Panc1 (cell line): ENCODE results near the gene FAM216A. TPM values are rescaled to one million over a fixed set of nuclear protein-coding genes. Genes with fewer than 3 reads are reported as not detected.
"Not testable (repeated sequence)": the region's sequence is repeated elsewhere in the genome, so short reads cannot be mapped to it uniquely, and the experiment has no call there.

Source experiments
- ATAC-seq: fragments of 200-7000 bp; cut with Tn5 transposase; 2 replicates; pipeline ENCODE4 v1.9.1; 2020; ENCODE audit warnings: mild to moderate bottlenecking, moderate library complexity
- BruUV-seq: library from RNA; stranded (reverse); fragments of 400-500 nt; replicated peaks from 2 replicates; lab custom pipeline; 2021; lab: Mats Ljungman, UMichigan
- CTCF ChIA-PET: fragments of 300-600 bp; sonication (Branson Sonifier 250); formaldehyde crosslinking; loops from one replicate; lab custom pipeline; 2022; ENCODE audit warnings: antibody characterized with exemption; lab: Charles Lee
- POLR2A ChIA-PET: fragments of 300-600 bp; sonication (Branson Sonifier 250); formaldehyde crosslinking; loops from one replicate; lab custom pipeline; 2022; ENCODE audit warnings: antibody characterized with exemption; lab: Charles Lee
- DNase-seq: peaks from one replicate; pipeline ENCODE4 v3.0.0-alpha.2; 2010; ENCODE audit warnings: low read depth, low spot score
- H3K27ac ChIP-seq: 2 replicates; pipeline ENCODE4 v1.5.1; 2011; ENCODE audit warnings: mild to moderate bottlenecking, low read length, inconsistent platforms
- H3K27me3 ChIP-seq: fragments of 200-500 bp; sonication (Bioruptor generic); 2 replicates; pipeline ENCODE4 v1.6.0; 2014; ENCODE audit warnings: low read length, inconsistent platforms; ENCODE audit not compliant: control insufficient read depth, insufficient read depth
- H3K36me3 ChIP-seq: fragments of 200-500 bp; sonication (Bioruptor generic); 2 replicates; pipeline ENCODE4 v1.5.1; 2014; ENCODE audit warnings: inconsistent platforms, mild to moderate bottlenecking, low read length, moderate library complexity; ENCODE audit not compliant: control insufficient read depth, insufficient read depth
- H3K4me1 ChIP-seq: 2 replicates; pipeline ENCODE4 v1.5.1; 2011; ENCODE audit warnings: inconsistent platforms, mild to moderate bottlenecking, low read length, moderate library complexity; ENCODE audit not compliant: control insufficient read depth, insufficient read depth
- H3K4me3 ChIP-seq, 2 experiments: 2 replicates each; pipeline ENCODE4 v1.5.1; 2011 to 2012; ENCODE audit warnings: low read depth in 2 of 2, low read length in 2 of 2, mild to moderate bottlenecking in 2 of 2, inconsistent platforms in 1 of 2, moderate library complexity in 1 of 2
- H3K9me3 ChIP-seq: fragments of 200-500 bp; sonication (Bioruptor generic); 2 replicates; pipeline ENCODE4 v1.5.1; 2014; ENCODE audit warnings: low read depth, mild to moderate bottlenecking, inconsistent platforms, low read length, moderate library complexity; ENCODE audit not compliant: control insufficient read depth, insufficient read depth
- POLR2AphosphoS5 ChIP-seq: IDR thresholded peaks from 2 replicates; pipeline ENCODE4 v1.6.1; 2012; ENCODE audit warnings: mild to moderate bottlenecking, low read depth, low read length, moderate library complexity
- REST ChIP-seq, 2 experiments: IDR thresholded peaks; 2 replicates each; pipeline ENCODE4 v1.6.1; 2011 to 2012; ENCODE audit warnings: low read depth in 2 of 2, control low read depth in 1 of 2, low read length in 1 of 2, mild to moderate bottlenecking in 1 of 2, moderate library complexity in 1 of 2; ENCODE audit not compliant: insufficient read depth in 1 of 2
- SIN3A ChIP-seq: IDR thresholded peaks from 2 replicates; pipeline ENCODE4 v1.6.1; 2012; ENCODE audit warnings: low read depth, mild to moderate bottlenecking, low read length, moderate library complexity, borderline replicate concordance; ENCODE audit not compliant: insufficient read depth
- TCF7L2 ChIP-seq: IDR thresholded peaks from 2 replicates; pipeline ENCODE4 v1.6.1; 2011; ENCODE audit warnings: mild to moderate bottlenecking, low read depth, low read length, inconsistent platforms
- in situ Hi-C: cut with HindIII; loops from 2 replicates; pipeline ENCODE4 v1.10.0; 2016; ENCODE audit warnings: low sequenced_read_pairs, low pct_unique_long_range_greater_than_20kb
- intact Hi-C: fragments of 100-400 bp; cut with micrococcal nuclease; formaldehyde crosslinking; loops from one replicate; pipeline ENCODE4 v1.10.0; 2022; ENCODE audit not compliant: unreplicated experiment
- total RNA-seq: library from RNA; stranded (reverse); gene quantifications from one replicate; pipeline ENCODE4 v1.2.1, GENCODE V29; 2021; ENCODE audit not compliant: unreplicated experiment
- TF ChIP-seq, protein P1 (sequence below): fragments of 450-650 bp; IDR thresholded peaks from 2 replicates; pipeline ENCODE4 v1.5.1; 2017; ENCODE audit warnings: mild to moderate bottlenecking

Gene FAM216A
- total RNA-seq, 1 experiment from 2014 or later = 22.3 TPM

- Histone ChIP-seq H3K27me3 (no peaks in the 10 kb centered on the region), H3K27ac (no peak overlapping the region), H3K4me1 (no peaks in the 10 kb centered on the region), H3K9me3 (no peaks in the 10 kb centered on the region), H3K36me3 (no peaks in the 10 kb centered on the region), H3K4me3 (no peak overlapping the region)
- TF ChIP-seq, protein P1, sequence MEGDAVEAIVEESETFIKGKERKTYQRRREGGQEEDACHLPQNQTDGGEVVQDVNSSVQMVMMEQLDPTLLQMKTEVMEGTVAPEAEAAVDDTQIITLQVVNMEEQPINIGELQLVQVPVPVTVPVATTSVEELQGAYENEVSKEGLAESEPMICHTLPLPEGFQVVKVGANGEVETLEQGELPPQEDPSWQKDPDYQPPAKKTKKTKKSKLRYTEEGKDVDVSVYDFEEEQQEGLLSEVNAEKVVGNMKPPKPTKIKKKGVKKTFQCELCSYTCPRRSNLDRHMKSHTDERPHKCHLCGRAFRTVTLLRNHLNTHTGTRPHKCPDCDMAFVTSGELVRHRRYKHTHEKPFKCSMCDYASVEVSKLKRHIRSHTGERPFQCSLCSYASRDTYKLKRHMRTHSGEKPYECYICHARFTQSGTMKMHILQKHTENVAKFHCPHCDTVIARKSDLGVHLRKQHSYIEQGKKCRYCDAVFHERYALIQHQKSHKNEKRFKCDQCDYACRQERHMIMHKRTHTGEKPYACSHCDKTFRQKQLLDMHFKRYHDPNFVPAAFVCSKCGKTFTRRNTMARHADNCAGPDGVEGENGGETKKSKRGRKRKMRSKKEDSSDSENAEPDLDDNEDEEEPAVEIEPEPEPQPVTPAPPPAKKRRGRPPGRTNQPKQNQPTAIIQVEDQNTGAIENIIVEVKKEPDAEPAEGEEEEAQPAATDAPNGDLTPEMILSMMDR = no peak
- POLR2A ChIA-PET = interaction anchor here (0.6 kb wide), 1 partner anchor 107 kb away, joined by 6 read pairs; no protein-coding TSS in a partner anchor
- ATAC-seq (no peak), DNase-seq (no peak)
- in situ Hi-C loops = no loop called here
- CTCF ChIA-PET = interaction anchor here (0.6 kb wide), 1 partner anchor 46 kb away, joined by 3 read pairs; the partner anchor contains the start of gene GPN3
- intact Hi-C loops = loop anchor here (5.0 kb wide), 1 partner anchor 88 kb away; no protein-coding TSS in a partner anchor
- no TSS peak for BruUV-seq
These were observed 45.7 kb downstream of the FAM216A start for GRCh38 chr12:110514363-110514762.

GRCh38 chr12:110516995-110517394 lies 48.4 kb downstream of the FAM216A start:
- in situ Hi-C loops = no loop called here
- no peak overlapping the region for H3K4me3 ChIP-seq
- ChIA-PET CTCF (no interaction called here), POLR2A (no interaction called here)
- no peaks in the 10 kb centered on the region for H3K36me3 ChIP-seq
- DNase-seq (no peak), ATAC-seq (no peak)
- no peaks in the 10 kb centered on the region for H3K4me1 ChIP-seq
- no TSS peak for BruUV-seq
- no peak overlapping the region for H3K27ac ChIP-seq
- intact Hi-C loops = no loop called here
- H3K27me3 ChIP-seq = no peaks in the 10 kb centered on the region
- no peaks in the 10 kb centered on the region for H3K9me3 ChIP-seq
- TF ChIP-seq REST (IDR thresholded peaks at IDR 0.05; ENCODE audit: insufficient read depth in 1 of 2, low read depth in 2 of 2, low read length in 1 of 2) = no peak
- no peak for TF ChIP-seq SIN3A
- TF ChIP-seq, protein P1 = no peak
- TF ChIP-seq POLR2AphosphoS5 = no peak
- no peak for TF ChIP-seq TCF7L2

GRCh38 chr12:110518014-110518413 lies 49.4 kb downstream of the FAM216A start:
- ATAC-seq, H3K27ac ChIP-seq, BruUV-seq, H3K4me3 ChIP-seq, CTCF ChIA-PET, in situ Hi-C loops, H3K36me3 ChIP-seq, H3K4me1 ChIP-seq, DNase-seq, intact Hi-C loops, POLR2A ChIA-PET, H3K27me3 ChIP-seq, H3K9me3 ChIP-seq: not testable (repeated sequence)

DNA sequence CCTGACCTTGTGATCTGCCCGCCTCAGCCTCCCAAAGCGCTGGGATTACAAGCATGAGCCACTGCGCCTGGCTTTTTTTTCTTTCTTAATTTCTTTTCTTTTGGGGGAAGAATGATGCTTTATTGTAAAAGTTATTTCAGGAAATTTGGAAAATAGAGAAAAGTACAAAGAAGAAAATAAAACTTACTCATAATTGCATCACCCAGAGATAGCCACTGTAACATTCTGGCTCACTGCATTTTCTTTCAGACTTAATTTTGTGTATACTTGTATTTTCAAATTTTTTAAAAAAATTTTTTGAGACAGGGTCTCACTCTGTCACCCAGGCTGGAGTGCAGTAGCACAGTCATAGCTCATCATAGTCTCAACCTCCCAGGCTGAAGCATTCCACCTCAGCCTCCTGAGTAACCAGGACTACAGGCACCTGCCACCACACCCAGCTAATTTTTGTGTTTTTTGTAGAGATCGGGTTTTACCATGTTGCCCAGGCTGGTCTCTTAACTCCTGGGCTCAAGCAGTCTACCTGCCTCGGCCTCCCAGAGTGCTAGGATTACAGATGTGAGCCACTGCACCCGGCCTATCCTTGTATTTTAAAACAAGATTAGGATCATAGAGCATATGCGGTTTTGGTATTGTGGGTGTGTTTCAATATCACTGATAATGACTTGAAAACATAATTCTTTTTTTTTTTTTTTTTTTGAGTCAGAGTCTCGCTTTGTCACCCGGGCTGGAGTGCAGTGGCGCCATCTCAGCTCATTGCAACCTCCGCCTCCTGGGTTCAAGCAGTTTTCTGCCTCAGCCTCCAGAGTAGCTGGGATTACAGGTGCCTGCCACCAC lies 52.4 kb downstream of the FAM216A start:
- H3K27ac ChIP-seq, H3K36me3 ChIP-seq, POLR2A ChIA-PET, BruUV-seq, DNase-seq, H3K27me3 ChIP-seq, in situ Hi-C loops, CTCF ChIA-PET, H3K4me3 ChIP-seq, H3K9me3 ChIP-seq, H3K4me1 ChIP-seq, intact Hi-C loops, ATAC-seq: not testable (repeated sequence)
